Type B pancreatic cell (in vitro differentiated cells): Measurements from ENCODE around the gene DNAJB1. TPM values are rescaled to one million over a fixed set of nuclear protein-coding genes. Genes with fewer than 3 reads are reported as not detected.
A peak's percentile ranks its signal among the peaks of the same experiment; 100 is the strongest.

Source experiments
- DNase-seq: peaks from one replicate; pipeline ENCODE4 v3.0.0; 2021; ENCODE audit warnings: mixed read lengths; ENCODE audit not compliant: unreplicated experiment; ENCODE audit errors: extremely low spot score
- H3K27ac Mint-ChIP-seq: 2 replicates; pipeline ENCODE4 v1.8.0; 2021; ENCODE audit warnings: mild to moderate bottlenecking, mixed read lengths
- H3K27me3 Mint-ChIP-seq: 2 replicates; pipeline ENCODE4 v1.8.0; 2021; ENCODE audit warnings: mixed read lengths
- H3K36me3 Mint-ChIP-seq: 2 replicates; pipeline ENCODE4 v1.8.0; 2021; ENCODE audit warnings: mixed read lengths
- H3K4me1 Mint-ChIP-seq: one replicate; pipeline ENCODE4 v1.8.0; 2021; ENCODE audit warnings: mixed read lengths; ENCODE audit not compliant: unreplicated experiment
- H3K4me3 Mint-ChIP-seq: 2 replicates; pipeline ENCODE4 v1.8.0; 2021; ENCODE audit warnings: mild to moderate bottlenecking, mixed read lengths
- H3K9me3 Mint-ChIP-seq: 2 replicates; pipeline ENCODE4 v1.8.0; 2021; ENCODE audit warnings: mixed read lengths
- total RNA-seq: library from RNA; stranded (reverse); gene quantifications from 2 replicates; pipeline ENCODE4 v1.2.1, GENCODE V29; 2021; ENCODE audit warnings: low replicate concordance
- TF ChIP-seq, protein P1 (sequence below): fragments of 200-600 bp; sonication (generic); conservative IDR thresholded peaks from 2 replicates; pipeline ENCODE4 v1.5.0; 2021; ENCODE audit warnings: antibody characterized with exemption, mild to moderate bottlenecking

The DNAJB1 gene
- total RNA-seq, 1 donor from 2014 or later, result 142 TPM

DNA sequence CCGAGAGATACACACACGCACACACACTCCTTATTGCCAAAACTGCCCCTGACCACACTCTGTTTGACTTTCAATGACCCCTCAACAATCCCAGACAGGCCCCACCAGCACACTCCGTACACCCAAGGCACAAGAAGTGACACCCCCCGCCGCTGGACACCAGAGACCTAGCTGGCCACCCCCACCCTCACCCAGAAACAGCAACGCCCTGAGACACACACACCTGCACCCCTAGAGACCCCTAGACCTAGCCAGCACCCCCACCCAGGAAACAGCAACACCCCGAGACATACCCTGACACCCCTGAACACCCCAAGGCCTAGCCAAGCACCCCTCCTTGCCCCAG is 41.9 kb downstream of the DNAJB1 start:
- peaks cover 4% of the 10 kb centered on the region for H3K36me3 Mint-ChIP-seq

DNA sequence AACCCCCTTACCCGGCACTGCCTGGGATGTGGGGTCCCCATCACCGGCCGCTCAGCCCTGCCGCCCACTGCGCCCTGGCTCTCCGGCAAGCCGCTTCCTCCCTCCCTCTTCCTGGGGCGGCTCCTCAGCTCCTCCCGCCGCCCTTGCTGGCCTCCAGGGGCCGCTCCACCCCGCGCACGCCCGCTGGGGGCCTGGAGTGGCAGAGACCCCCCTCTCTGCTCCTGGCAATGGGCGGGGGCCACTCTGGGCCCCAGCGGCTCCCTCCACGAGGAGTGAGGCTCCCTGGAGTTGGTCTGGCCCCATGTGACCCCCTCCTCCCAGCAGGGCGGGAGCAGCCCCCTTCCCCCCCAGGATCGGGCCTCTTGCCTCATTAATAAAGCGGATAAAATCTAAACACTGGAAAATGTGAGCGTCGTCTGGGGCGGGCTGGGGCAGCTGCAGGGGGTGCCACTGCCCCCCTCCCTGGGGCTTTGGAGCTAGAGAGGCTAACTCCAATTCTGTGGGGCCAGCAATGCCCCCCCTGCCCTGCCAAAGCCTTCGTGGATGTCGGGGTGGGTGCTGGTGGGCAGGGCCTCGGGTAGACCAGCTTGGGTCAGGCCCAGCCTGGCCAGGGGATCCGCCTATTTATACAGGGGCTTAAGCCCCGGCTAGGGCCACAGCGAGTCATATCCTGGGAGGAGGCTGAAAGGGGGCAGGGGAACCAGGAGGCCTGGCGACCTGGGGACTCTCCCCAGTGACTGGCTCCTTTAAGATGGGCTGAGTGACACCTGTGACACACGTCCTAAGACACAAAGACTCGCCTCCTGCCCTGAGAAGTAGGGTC is 42.7 kb downstream of the DNAJB1 start, which contains the start of gene PTGER1:
Gene PTGER1, minus strand, starts transcription at position 104 of the 823 bp plus-strand sequence. CDS start 1,034 bp downstream, outside the sequence.
- peak within 1 kb of the TSS; percentile 44 for H3K4me3 Mint-ChIP-seq
- peaks cover 4% of the 10 kb centered on the region for H3K36me3 Mint-ChIP-seq
- TF ChIP-seq, protein P1, sequence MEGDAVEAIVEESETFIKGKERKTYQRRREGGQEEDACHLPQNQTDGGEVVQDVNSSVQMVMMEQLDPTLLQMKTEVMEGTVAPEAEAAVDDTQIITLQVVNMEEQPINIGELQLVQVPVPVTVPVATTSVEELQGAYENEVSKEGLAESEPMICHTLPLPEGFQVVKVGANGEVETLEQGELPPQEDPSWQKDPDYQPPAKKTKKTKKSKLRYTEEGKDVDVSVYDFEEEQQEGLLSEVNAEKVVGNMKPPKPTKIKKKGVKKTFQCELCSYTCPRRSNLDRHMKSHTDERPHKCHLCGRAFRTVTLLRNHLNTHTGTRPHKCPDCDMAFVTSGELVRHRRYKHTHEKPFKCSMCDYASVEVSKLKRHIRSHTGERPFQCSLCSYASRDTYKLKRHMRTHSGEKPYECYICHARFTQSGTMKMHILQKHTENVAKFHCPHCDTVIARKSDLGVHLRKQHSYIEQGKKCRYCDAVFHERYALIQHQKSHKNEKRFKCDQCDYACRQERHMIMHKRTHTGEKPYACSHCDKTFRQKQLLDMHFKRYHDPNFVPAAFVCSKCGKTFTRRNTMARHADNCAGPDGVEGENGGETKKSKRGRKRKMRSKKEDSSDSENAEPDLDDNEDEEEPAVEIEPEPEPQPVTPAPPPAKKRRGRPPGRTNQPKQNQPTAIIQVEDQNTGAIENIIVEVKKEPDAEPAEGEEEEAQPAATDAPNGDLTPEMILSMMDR, result peak; percentile 52
- H3K27me3 Mint-ChIP-seq, result peaks cover 3% of the 10 kb centered on the region
- peaks cover 17% of the 10 kb centered on the region for H3K4me1 Mint-ChIP-seq
- no peaks in the 10 kb centered on the region for H3K9me3 Mint-ChIP-seq
- peak within 1 kb of the TSS; percentile 93 for H3K27ac Mint-ChIP-seq
- no peak for DNase-seq

More for the DNA sequence above, 41.9 kb downstream of the DNAJB1 start:
- TF ChIP-seq, protein P1, result no peak
- peak overlapping the region; percentile 93 for H3K27ac Mint-ChIP-seq
- peaks cover 3% of the 10 kb centered on the region for H3K27me3 Mint-ChIP-seq
- H3K9me3 Mint-ChIP-seq, result no peaks in the 10 kb centered on the region
- no peak for DNase-seq
- peaks cover 17% of the 10 kb centered on the region for H3K4me1 Mint-ChIP-seq
- peak overlapping the region; percentile 64 for H3K4me3 Mint-ChIP-seq

DNA sequence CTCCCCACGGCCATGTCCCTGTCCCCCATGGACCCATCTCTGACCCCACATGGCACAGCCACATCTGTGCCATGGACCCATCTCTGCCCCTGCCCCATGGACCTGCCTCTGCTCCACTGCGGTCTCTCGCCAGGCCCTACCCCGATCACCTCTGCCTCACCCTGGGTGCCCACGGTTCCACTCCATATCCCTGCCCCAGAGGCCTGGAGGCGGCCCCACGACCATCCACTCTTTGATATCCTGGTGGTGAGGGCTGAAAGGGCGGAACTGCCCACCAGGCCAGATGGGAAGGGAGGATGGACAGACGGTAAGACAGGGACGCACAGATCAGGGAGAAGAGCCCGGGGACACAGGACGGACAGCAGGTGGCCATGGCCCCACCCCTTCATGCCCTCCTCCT is 43.4 kb downstream of the DNAJB1 start:
- Mint-ChIP-seq H3K36me3 (peaks cover 4% of the 10 kb centered on the region), H3K27me3 (peaks cover 3% of the 10 kb centered on the region), H3K27ac (peak overlapping the region; percentile 86), H3K9me3 (no peaks in the 10 kb centered on the region), H3K4me1 (peaks cover 17% of the 10 kb centered on the region), H3K4me3 (peak overlapping the region; percentile 44)
- TF ChIP-seq, protein P1, result no peak
- DNase-seq, result no peak

DNA sequence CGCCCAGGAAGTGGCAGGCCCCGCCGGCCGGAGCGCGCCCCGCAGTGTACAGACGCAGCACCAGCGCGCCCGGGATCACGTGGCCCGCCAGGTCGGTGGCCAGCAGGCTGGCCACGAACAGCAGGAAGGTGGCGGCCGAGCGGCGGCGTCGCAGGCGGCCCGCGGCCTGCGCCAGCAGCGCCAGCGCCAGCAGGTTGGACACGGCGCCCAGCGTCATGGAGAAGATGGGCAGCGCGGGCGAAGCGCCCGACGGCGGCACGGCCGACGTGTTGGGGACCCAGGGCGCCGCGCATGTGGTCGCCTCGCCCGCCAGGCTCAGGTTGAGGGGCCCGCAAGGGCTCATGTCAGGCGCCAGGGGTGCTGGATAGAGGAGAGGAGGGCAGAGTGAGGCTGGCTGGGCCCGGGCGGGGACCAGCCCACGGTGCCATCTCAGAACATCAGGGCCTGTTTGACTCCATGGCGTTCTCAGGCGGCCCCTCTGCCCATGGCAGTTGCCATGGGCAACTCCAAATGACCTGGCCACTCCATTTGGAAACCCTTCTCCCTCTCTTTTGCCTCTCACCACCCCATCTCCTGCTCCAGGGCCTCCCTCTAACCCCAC is 44.1 kb downstream of the DNAJB1 start:
- Mint-ChIP-seq H3K4me3 (peak overlapping the region; percentile 44), H3K9me3 (no peaks in the 10 kb centered on the region), H3K4me1 (peaks cover 17% of the 10 kb centered on the region), H3K27ac (peak overlapping the region; percentile 86), H3K36me3 (peaks cover 4% of the 10 kb centered on the region), H3K27me3 (peaks cover 3% of the 10 kb centered on the region)
- TF ChIP-seq, protein P1, result no peak
- DNase-seq, result no peak

DNA sequence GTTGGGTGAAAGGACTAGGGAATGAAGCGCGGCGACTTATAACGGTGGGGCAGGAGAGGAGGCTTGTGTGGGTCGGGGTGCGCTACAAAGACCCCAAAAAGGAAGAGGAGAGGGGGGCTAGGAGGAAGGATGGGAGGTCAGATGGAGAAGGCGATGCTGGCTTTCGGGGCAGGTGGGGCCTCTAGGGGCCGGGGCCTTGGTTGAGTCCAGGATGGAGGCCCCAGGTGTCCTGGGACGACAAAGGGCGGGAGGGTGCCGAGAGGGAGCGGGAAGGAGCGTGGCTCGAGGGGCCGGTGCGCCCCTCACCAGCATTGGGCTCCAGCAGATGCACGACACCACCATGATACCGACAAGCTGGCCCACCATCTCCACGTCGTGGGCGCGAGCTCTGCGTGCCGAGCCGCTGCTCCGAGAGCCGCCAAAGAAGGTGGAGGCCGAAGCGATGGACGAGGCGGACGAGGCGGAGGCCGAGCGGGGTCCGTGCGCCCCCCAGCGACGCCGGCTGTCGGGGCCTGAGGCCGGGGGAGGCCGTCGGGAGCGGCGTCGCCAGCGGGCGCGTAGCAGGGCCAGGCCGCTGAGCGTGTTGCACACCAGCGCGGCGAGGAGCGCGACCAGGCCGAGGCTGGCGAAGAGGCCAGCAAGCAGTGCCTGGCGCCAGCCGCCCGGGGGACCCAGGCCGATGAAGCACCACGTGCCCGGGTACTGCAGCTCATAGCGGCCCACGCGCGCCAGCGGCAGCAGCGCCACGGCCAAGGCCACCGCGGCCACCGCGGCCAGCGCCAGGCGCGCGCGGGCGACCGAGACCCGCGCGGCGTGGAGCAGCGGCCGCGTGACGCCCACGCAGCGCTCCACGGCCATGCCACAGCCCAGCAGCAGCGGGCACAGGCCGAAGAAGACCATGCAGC is 44.9 kb downstream of the DNAJB1 start:
- Mint-ChIP-seq H3K27me3 (peaks cover 3% of the 10 kb centered on the region), H3K4me3 (no peak overlapping the region), H3K27ac (peak overlapping the region; percentile 13), H3K36me3 (peaks cover 4% of the 10 kb centered on the region), H3K4me1 (peaks cover 17% of the 10 kb centered on the region), H3K9me3 (no peaks in the 10 kb centered on the region)
- TF ChIP-seq, protein P1, result no peak
- DNase-seq, result no peak
